Transverse colon (tissue), 4 donors: ENCODE data around the gene ZER1. TPM values are rescaled to one million over a fixed set of nuclear protein-coding genes. Genes with fewer than 3 reads are reported as not detected.

Source experiments
- DNase-seq: peaks from one replicate; pipeline ENCODE4 v3.0.0-alpha.2; 2019
- H3K27ac ChIP-seq, 4 donors: fragments of 200-600 bp; sonication (generic); 2 replicates each; pipeline ENCODE4 v1.5.1; 2016 to 2018; ENCODE audit warnings: inconsistent platforms in 4 of 4
- H3K27me3 ChIP-seq: fragments of 200-600 bp; sonication (generic); 2 replicates; pipeline ENCODE4 v1.5.1; 2017; ENCODE audit warnings: inconsistent platforms
- H3K36me3 ChIP-seq, 4 donors: fragments of 200-600 bp; sonication (generic); 2 replicates each; pipeline ENCODE4 v1.5.1; 2017 to 2019; ENCODE audit warnings: inconsistent platforms in 4 of 4
- H3K4me1 ChIP-seq, 4 donors: fragments of 200-600 bp; sonication (generic); 2 replicates each; pipeline ENCODE4 v1.5.1; 2017 to 2020; ENCODE audit warnings: inconsistent platforms in 4 of 4
- H3K4me3 ChIP-seq, 4 donors: fragments of 200-600 bp; sonication (generic); 1 replicate in 1 of 4; 2 replicates in 3 of 4; pipeline versions ENCODE4 v1.5.1 to v1.6.1; 2017 to 2019; ENCODE audit warnings: inconsistent platforms in 4 of 4
- H3K9me3 ChIP-seq, 2 donors: fragments of 200-600 bp; sonication (generic); 2 replicates each; pipeline ENCODE4 v1.5.1; 2017 to 2019; ENCODE audit warnings: inconsistent platforms in 2 of 2
- CTCF ChIP-seq, 5 experiments: fragments of 200-600 bp in 3 of 5; fragments of 450-650 bp in 2 of 5; sonication (generic) in 3 of 5; IDR thresholded peaks; 1 replicate in 2 of 5; 2 replicates in 3 of 5; pipeline ENCODE4 v1.5.1; 2016 to 2017; ENCODE audit warnings: antibody characterized with exemption in 5 of 5, inconsistent platforms in 3 of 5, mild to moderate bottlenecking in 2 of 5, moderate library complexity in 1 of 5
- EP300 ChIP-seq: sonication (generic); formaldehyde crosslinking; IDR thresholded peaks from one replicate; pipeline ENCODE4 v1.6.1; 2017; ENCODE audit warnings: antibody characterized with exemption, low read depth
- POLR2A ChIP-seq: fragments of 450-650 bp; IDR thresholded peaks from one replicate; pipeline ENCODE4 v1.6.1; 2016; ENCODE audit warnings: antibody characterized with exemption, mild to moderate bottlenecking, moderate library complexity
- POLR2AphosphoS5 ChIP-seq, 3 donors: sonication (generic); formaldehyde crosslinking; IDR thresholded peaks; one replicate each; pipeline ENCODE4 v1.6.1; 2016; ENCODE audit warnings: antibody characterized with exemption in 3 of 3
- WGBS, 2 donors: methylation state at CpG; one replicate each; pipeline ENCODE4 v1.1.5; 2018; ENCODE audit warnings: low coverage in 1 of 2; 5-methylcytosine and 5-hydroxymethylcytosine counted together
- in situ Hi-C, 4 donors: fragments of 200-750 bp; cut with MboI; loops; one replicate each; pipeline versions ENCODE4 v1.15.0 to v1.15.1; 2017; ENCODE audit warnings: low sequenced_read_pairs in 3 of 4, low pct_ligation_motif_present in 1 of 4, low pct_unique_long_range_greater_than_20kb in 1 of 4
- intact Hi-C: fragments of 100-400 bp; cut with DNase I; formaldehyde crosslinking; loops from one replicate; pipeline ENCODE4 v1.15.1; 2023; ENCODE audit warnings: low total_unique reads
- total RNA-seq, 4 donors: library from RNA; depleted of rRNA; stranded (reverse); fragments of >200 nt; gene quantifications; one replicate each; pipeline ENCODE4 v1.1.0, GENCODE V29; 2016

The ZER1 gene
- total RNA-seq, 4 donors from 2014 or later = 57.5 to 116 (median 73.8) TPM

GRCh38 chr9:128731691-128732090 lies 40.0 kb downstream of the ZER1 start:
- no peak for TF ChIP-seq POLR2AphosphoS5 (IDR thresholded peaks at IDR 0.05)
- TF ChIP-seq CTCF (IDR thresholded peaks at IDR 0.05) = no peak
- TF ChIP-seq EP300 = no peak
- TF ChIP-seq POLR2A = no peak
- no peak overlapping the region for H3K27ac ChIP-seq
- WGBS, 2 donors = 79 to 90% methylated on average over 2 to 9 of the region's 9 CpGs
- no peak overlapping the region for H3K4me3 ChIP-seq
- DNase-seq = no peak
- no peaks in the 10 kb centered on the region for H3K9me3 ChIP-seq
- in situ Hi-C loops = no loop called here
- peaks cover 0 to 11% (median 4%) of the 10 kb centered on the region in 4 donors for H3K36me3 ChIP-seq
- no peaks in the 10 kb centered on the region for H3K27me3 ChIP-seq
- H3K4me1 ChIP-seq = no peaks in the 10 kb centered on the region
- intact Hi-C loops = no loop called here

- Histone ChIP-seq H3K27me3 (no peaks in the 10 kb centered on the region), H3K9me3 (no peaks in the 10 kb centered on the region), H3K4me1 (no peaks in the 10 kb centered on the region), H3K27ac (no peak overlapping the region), H3K36me3 (peaks cover 0 to 11% (median 4%) of the 10 kb centered on the region in 4 donors), H3K4me3 (no peak overlapping the region)
- intact Hi-C loops = no loop called here
- in situ Hi-C loops = no loop called here
- no peak for DNase-seq
- TF ChIP-seq POLR2A = no peak
- TF ChIP-seq POLR2AphosphoS5 (IDR thresholded peaks at IDR 0.05) = no peak
- no peak for TF ChIP-seq CTCF (IDR thresholded peaks at IDR 0.05)
- no peak for TF ChIP-seq EP300
- 93% methylated on average over 3 to 13 of the region's 13 CpGs for WGBS, 2 donors
These were observed 40.6 kb downstream of the ZER1 start for GRCh38 chr9:128731093-128731492.

GRCh38 chr9:128729766-128730517 lies 41.8 kb downstream of the ZER1 start:
- 92 to 100% methylated on average over 1 to 27 of the region's 27 CpGs for WGBS, 2 donors
- intact Hi-C loops (no loop called here), in situ Hi-C loops (no loop called here)
- no peak for TF ChIP-seq EP300
- TF ChIP-seq POLR2AphosphoS5 (IDR thresholded peaks at IDR 0.05) = no peak
- no peak for TF ChIP-seq CTCF (IDR thresholded peaks at IDR 0.05)
- TF ChIP-seq POLR2A = no peak
- no peak overlapping the region for H3K27ac ChIP-seq
- no peaks in the 10 kb centered on the region for H3K27me3 ChIP-seq
- DNase-seq = no peak
- H3K9me3 ChIP-seq = no peaks in the 10 kb centered on the region
- H3K4me1 ChIP-seq = peaks cover 0 to 3% (median 0%) of the 10 kb centered on the region in 4 donors
- H3K4me3 ChIP-seq = no peak overlapping the region
- H3K36me3 ChIP-seq = peaks cover 0 to 11% (median 4%) of the 10 kb centered on the region in 4 donors

GRCh38 chr9:128729302-128729701 lies 42.4 kb downstream of the ZER1 start:
- WGBS, 2 donors = 83% methylated on average over 5 of the region's 5 CpGs; no CpG with 5 or more reads in 1 of the 2 donors
- intact Hi-C loops = no loop called here
- peaks cover 0 to 9% (median 4%) of the 10 kb centered on the region in 4 donors for H3K4me1 ChIP-seq
- no peaks in the 10 kb centered on the region for H3K9me3 ChIP-seq
- no peak for TF ChIP-seq POLR2AphosphoS5 (IDR thresholded peaks at IDR 0.05)
- TF ChIP-seq EP300 = no peak
- no peak for TF ChIP-seq POLR2A
- TF ChIP-seq CTCF (IDR thresholded peaks at IDR 0.05) = no peak
- H3K27me3 ChIP-seq = no peaks in the 10 kb centered on the region
- in situ Hi-C loops = no loop called here
- H3K4me3 ChIP-seq = no peak overlapping the region
- peaks cover 0 to 11% (median under 1%) of the 10 kb centered on the region in 4 donors for H3K36me3 ChIP-seq
- H3K27ac ChIP-seq = no peak overlapping the region
- DNase-seq = no peak
